OCI-LY7 (cell line): ENCODE results near the gene RANBP9.

Experiments used
- EZH2phosphoT487 ChIP-seq: fragments of 200-600 bp; sonication (generic); IDR thresholded peaks from 2 replicates; pipeline ENCODE4 v1.6.1; 2018; ENCODE audit warnings: low read depth, borderline replicate concordance, mild to moderate bottlenecking, mixed run types, antibody characterized with exemption, low read length, moderate library complexity, mixed read lengths
- TF ChIP-seq, protein P1 (sequence below): fragments of 200-600 bp; sonication (generic); conservative IDR thresholded peaks from 2 replicates; pipeline ENCODE4 v1.5.1; 2014; ENCODE audit warnings: mild to moderate bottlenecking, antibody characterized with exemption, low read length, moderate library complexity, mixed read lengths

DNA sequence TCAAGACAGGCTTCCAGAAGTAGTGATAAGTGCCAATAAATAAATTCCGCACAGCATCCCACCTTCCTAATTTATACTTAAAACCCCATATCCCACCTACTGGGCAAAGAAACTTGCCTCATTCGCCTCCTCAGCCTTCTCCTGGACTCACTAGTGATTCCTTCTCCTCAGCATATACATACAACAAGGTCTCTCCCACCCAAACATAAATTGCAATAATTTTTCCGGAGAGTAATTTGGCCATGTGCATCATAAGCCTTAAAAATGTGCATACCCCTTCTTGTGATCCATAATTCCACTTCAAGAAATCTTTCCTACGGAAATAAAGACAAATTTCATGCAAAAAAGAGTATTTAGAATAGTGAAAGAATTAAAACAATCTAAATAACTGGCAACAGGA, 26.8 kb downstream of the RANBP9 start:
- TF ChIP-seq, protein P1, sequence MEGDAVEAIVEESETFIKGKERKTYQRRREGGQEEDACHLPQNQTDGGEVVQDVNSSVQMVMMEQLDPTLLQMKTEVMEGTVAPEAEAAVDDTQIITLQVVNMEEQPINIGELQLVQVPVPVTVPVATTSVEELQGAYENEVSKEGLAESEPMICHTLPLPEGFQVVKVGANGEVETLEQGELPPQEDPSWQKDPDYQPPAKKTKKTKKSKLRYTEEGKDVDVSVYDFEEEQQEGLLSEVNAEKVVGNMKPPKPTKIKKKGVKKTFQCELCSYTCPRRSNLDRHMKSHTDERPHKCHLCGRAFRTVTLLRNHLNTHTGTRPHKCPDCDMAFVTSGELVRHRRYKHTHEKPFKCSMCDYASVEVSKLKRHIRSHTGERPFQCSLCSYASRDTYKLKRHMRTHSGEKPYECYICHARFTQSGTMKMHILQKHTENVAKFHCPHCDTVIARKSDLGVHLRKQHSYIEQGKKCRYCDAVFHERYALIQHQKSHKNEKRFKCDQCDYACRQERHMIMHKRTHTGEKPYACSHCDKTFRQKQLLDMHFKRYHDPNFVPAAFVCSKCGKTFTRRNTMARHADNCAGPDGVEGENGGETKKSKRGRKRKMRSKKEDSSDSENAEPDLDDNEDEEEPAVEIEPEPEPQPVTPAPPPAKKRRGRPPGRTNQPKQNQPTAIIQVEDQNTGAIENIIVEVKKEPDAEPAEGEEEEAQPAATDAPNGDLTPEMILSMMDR, result no peak
- no peak for TF ChIP-seq EZH2phosphoT487
